GM23248 (cell line): Measurements from ENCODE around the gene AP2A2.

Experiments
- EZH2 ChIP-seq: fragments of 200-600 bp; sonication (generic); IDR thresholded peaks from 2 replicates; pipeline ENCODE4 v1.6.1; 2018; ENCODE audit warnings: antibody characterized with exemption, mild to moderate bottlenecking; ENCODE audit not compliant: insufficient read depth, poor library complexity, severe bottlenecking
- EZH2phosphoT487 ChIP-seq: fragments of 200-600 bp; sonication (generic); IDR thresholded peaks from 2 replicates; pipeline ENCODE4 v1.6.1; 2018; ENCODE audit warnings: antibody characterized with exemption, moderate library complexity, mild to moderate bottlenecking, low read depth; ENCODE audit not compliant: insufficient read depth

- TF ChIP-seq EZH2 (no peak), EZH2phosphoT487 (no peak)
These were observed 48.1 kb upstream of the AP2A2 start for GRCh38 chr11:877565-877964.
